MM.1S (cell line): ENCODE results near the gene ZFX.

Experiments
- DNase-seq: peaks from one replicate; pipeline ENCODE4 v3.0.0-alpha.2; 2015
- H2AFZ ChIP-seq: fragments of 300-600 bp; sonication (generic); 2 replicates; pipeline ENCODE4 v1.6.0; 2016; ENCODE audit warnings: antibody characterized with exemption, low read length
- H3F3A ChIP-seq: fragments of 300-600 bp; sonication (generic); 2 replicates; pipeline ENCODE4 v1.6.1; 2016; ENCODE audit warnings: mild to moderate bottlenecking, antibody characterized with exemption, low read length, moderate library complexity, mixed read lengths; ENCODE audit not compliant: insufficient read depth
- H3K27ac ChIP-seq: fragments of 300-600 bp; sonication (generic); 2 replicates; pipeline ENCODE4 v1.5.1; 2016; ENCODE audit warnings: mild to moderate bottlenecking, low read length
- H3K27me3 ChIP-seq: fragments of 300-600 bp; sonication (generic); replicated peaks from 2 replicates; pipeline ENCODE4 v1.6.0; 2016; ENCODE audit warnings: low read length; ENCODE audit not compliant: insufficient read depth
- H3K36me3 ChIP-seq: fragments of 300-600 bp; sonication (generic); replicated peaks from 2 replicates; pipeline ENCODE4 v1.6.1; 2016; ENCODE audit warnings: mild to moderate bottlenecking, low read length, mixed read lengths; ENCODE audit not compliant: insufficient read depth
- H3K4me1 ChIP-seq: fragments of 300-600 bp; sonication (generic); 2 replicates; pipeline ENCODE4 v1.6.1; 2016; ENCODE audit warnings: low read length, mixed read lengths
- H3K4me2 ChIP-seq: fragments of 300-600 bp; sonication (generic); 2 replicates; pipeline ENCODE4 v1.6.0; 2016; ENCODE audit warnings: low read depth, low read length
- H3K4me3 ChIP-seq: fragments of 300-600 bp; sonication (generic); 2 replicates; pipeline ENCODE4 v1.5.1; 2016; ENCODE audit warnings: low read length, mixed read lengths
- H3K79me2 ChIP-seq: fragments of 300-600 bp; sonication (generic); 2 replicates; pipeline ENCODE4 v1.6.1; 2016; ENCODE audit warnings: mixed run types, low read length, mixed read lengths
- H3K9ac ChIP-seq: fragments of 300-600 bp; sonication (generic); 2 replicates; pipeline ENCODE4 v1.6.1; 2016; ENCODE audit warnings: low read length, mixed read lengths
- H3K9me2 ChIP-seq: fragments of 300-600 bp; sonication (generic); replicated peaks from 2 replicates; pipeline ENCODE4 v1.6.1; 2016; ENCODE audit warnings: mild to moderate bottlenecking, low read length, mixed read lengths; ENCODE audit not compliant: insufficient read depth
- H3K9me3 ChIP-seq: fragments of 300-600 bp; sonication (generic); replicated peaks from 2 replicates; pipeline ENCODE4 v1.6.1; 2016; ENCODE audit warnings: mild to moderate bottlenecking, low read length, mixed read lengths; ENCODE audit not compliant: insufficient read depth
- H4K20me1 ChIP-seq: fragments of 300-600 bp; sonication (generic); 2 replicates; pipeline ENCODE4 v1.6.1; 2016; ENCODE audit warnings: mild to moderate bottlenecking, low read length, moderate library complexity, mixed read lengths; ENCODE audit not compliant: insufficient read depth
- CTCF ChIP-seq: fragments of 300-600 bp; sonication (generic); IDR thresholded peaks from 2 replicates; pipeline ENCODE4 v1.5.1; 2016; ENCODE audit warnings: antibody characterized with exemption, low read length, mixed read lengths
- EZH2 ChIP-seq: fragments of 300-600 bp; sonication (generic); optimal IDR thresholded peaks from 2 replicates; pipeline ENCODE3; 2017; ENCODE audit warnings: low read depth, mild to moderate bottlenecking, antibody characterized with exemption, low read length, mixed read lengths
- EZH2phosphoT487 ChIP-seq: fragments of 300-600 bp; sonication (generic); IDR thresholded peaks from 2 replicates; pipeline ENCODE4 v1.6.1; 2018; ENCODE audit warnings: antibody characterized with exemption, low read length

Gene ZFX

GRCh38 chrX:24186986-24187385 is 37.5 kb downstream of the ZFX start:
- H3K4me1 ChIP-seq = no peaks in the 10 kb centered on the region
- H3K36me3 ChIP-seq = no peaks in the 10 kb centered on the region; the same call in 1 of the 2 replicates
- H3K9me2 ChIP-seq = no peaks in the 10 kb centered on the region
- no peak overlapping the region for H3K9ac ChIP-seq
- H3F3A ChIP-seq = no peaks in the 10 kb centered on the region
- no peak overlapping the region for H3K4me3 ChIP-seq
- TF ChIP-seq EZH2phosphoT487 = no peak
- TF ChIP-seq CTCF = no peak
- no peak for TF ChIP-seq EZH2
- peaks cover 93% of the 10 kb centered on the region for H3K79me2 ChIP-seq
- H3K9me3 ChIP-seq = no peaks in the 10 kb centered on the region
- no peak overlapping the region for H3K27ac ChIP-seq
- H3K27me3 ChIP-seq = no peaks in the 10 kb centered on the region
- no peak for DNase-seq
- H2AFZ ChIP-seq = no peak overlapping the region
- no peak overlapping the region for H3K4me2 ChIP-seq
- no peaks in the 10 kb centered on the region; the same call in 1 of the 2 replicates for H4K20me1 ChIP-seq

- no peak overlapping the region for H2AFZ ChIP-seq
- H3K4me1 ChIP-seq = no peaks in the 10 kb centered on the region
- H3K9me3 ChIP-seq = no peaks in the 10 kb centered on the region
- TF ChIP-seq EZH2 (no peak), EZH2phosphoT487 (no peak), CTCF (no peak)
- H3K4me3 ChIP-seq = no peak overlapping the region
- no peak for DNase-seq
- H3K79me2 ChIP-seq = peaks cover 95% of the 10 kb centered on the region
- H3K4me2 ChIP-seq = no peak overlapping the region
- H3K36me3 ChIP-seq = no peaks in the 10 kb centered on the region; the same call in 1 of the 2 replicates
- H3F3A ChIP-seq = no peaks in the 10 kb centered on the region
- no peaks in the 10 kb centered on the region; the same call in 1 of the 2 replicates for H4K20me1 ChIP-seq
- no peaks in the 10 kb centered on the region for H3K27me3 ChIP-seq
- no peak overlapping the region for H3K9ac ChIP-seq
- no peaks in the 10 kb centered on the region for H3K9me2 ChIP-seq
- H3K27ac ChIP-seq = no peak overlapping the region
Observed at GRCh38 chrX:24189490-24189889, 40.0 kb downstream of the ZFX start.

GRCh38 chrX:24190500-24191156 is 41.1 kb downstream of the ZFX start:
- H4K20me1 ChIP-seq = no peaks in the 10 kb centered on the region; the same call in 1 of the 2 replicates
- H3K79me2 ChIP-seq = peaks cover 93% of the 10 kb centered on the region
- no peaks in the 10 kb centered on the region for H3K4me1 ChIP-seq

More at GRCh38 chrX:24190500-24191156, 41.1 kb downstream of the ZFX start:
- no peak for DNase-seq
- no peaks in the 10 kb centered on the region for H3K27me3 ChIP-seq
- no peak overlapping the region for H3K4me2 ChIP-seq
- H3K9ac ChIP-seq = no peak overlapping the region
- no peak overlapping the region for H2AFZ ChIP-seq
- no peak overlapping the region for H3K4me3 ChIP-seq
- H3K9me3 ChIP-seq = no peaks in the 10 kb centered on the region
- no peaks in the 10 kb centered on the region for H3F3A ChIP-seq
- H3K9me2 ChIP-seq = no peaks in the 10 kb centered on the region
- no peak overlapping the region for H3K27ac ChIP-seq
- TF ChIP-seq EZH2phosphoT487 (no peak), EZH2 (no peak), CTCF (no peak)
- no peaks in the 10 kb centered on the region; the same call in 1 of the 2 replicates for H3K36me3 ChIP-seq
